Heart right ventricle (tissue), 16 donors: ENCODE data around the gene COMT. TPM values are rescaled to one million over a fixed set of nuclear protein-coding genes. Genes with fewer than 3 reads are reported as not detected.

ENCODE experiments used
- ATAC-seq, 8 donors: fragments of 200-7000 bp; cut with Tn5 transposase; one replicate each; pipeline ENCODE4 v1.9.1; 2020; ENCODE audit warnings: mild to moderate bottlenecking in 8 of 8, moderate library complexity in 8 of 8, moderate number of reproducible peaks in 1 of 8
- DNase-seq, 2 donors: peaks; one replicate each; pipeline ENCODE4 v3.0.0-alpha.2; 2020
- H3K27ac ChIP-seq, 10 donors: fragments of 200-600 bp; sonication (generic) in 2 of 10; one replicate each; pipeline versions ENCODE4 v1.5.0 to v1.8.0; 2020 to 2022; ENCODE audit warnings: mild to moderate bottlenecking in 3 of 10
- H3K27me3 ChIP-seq, 7 donors: fragments of 200-600 bp; one replicate each; pipeline ENCODE4 v1.8.0; 2021 to 2022; ENCODE audit warnings: mild to moderate bottlenecking in 2 of 7
- H3K36me3 ChIP-seq, 9 donors: fragments of 200-600 bp; sonication (generic) in 1 of 9; one replicate each; pipeline versions ENCODE4 v1.5.0 to v1.8.0; 2020 to 2022; ENCODE audit warnings: mild to moderate bottlenecking in 2 of 9
- H3K4me1 ChIP-seq, 9 donors: fragments of 200-600 bp; sonication (generic) in 1 of 9; one replicate each; pipeline versions ENCODE4 v1.5.0 to v1.8.0; 2020 to 2022; ENCODE audit warnings: mild to moderate bottlenecking in 4 of 9
- H3K4me3 ChIP-seq, 10 donors: fragments of 200-600 bp; sonication (generic) in 2 of 10; one replicate each; pipeline versions ENCODE4 v1.5.0 to v1.8.0; 2020 to 2022; ENCODE audit warnings: mild to moderate bottlenecking in 7 of 10, moderate library complexity in 2 of 10
- H3K9me3 ChIP-seq, 11 donors: fragments of 200-600 bp in 10 of 11; sonication (generic) in 2 of 11; one replicate each; pipeline versions ENCODE4 v1.5.0 to v1.8.0; 2013 to 2022; ENCODE audit warnings: mild to moderate bottlenecking in 2 of 11, control low read depth in 1 of 11, moderate library complexity in 1 of 11
- WGBS, 2 donors: extraction: QIAGEN DNeasy Blood & Tissue Kit; methylation state at CpG; one replicate each; pipeline ENCODE4 v1.1.7; 2013; ENCODE audit warnings: inconsistent platforms in 1 of 2; 5-methylcytosine and 5-hydroxymethylcytosine counted together
- intact Hi-C, 10 donors: fragments of 100-400 bp; cut with DNase I; formaldehyde crosslinking; loops; one replicate each; pipeline versions ENCODE4 v1.11.1 to v1.14.2; 2022
- polyA plus RNA-seq, 2 donors: library from polyadenylated mRNA; stranded (reverse); fragments of 200-250 nt; gene quantifications; one replicate each; pipeline ENCODE4 v1.2.3, GENCODE V29; 2013
- total RNA-seq, 10 donors: library from RNA; stranded (reverse); fragmentation: NEBNext Ultra II Directional in 3 of 10; extraction: Animal tissue kit (Norgen Biotek cat#: 25700) in 3 of 10; gene quantifications; one replicate each; pipeline versions ENCODE4 v1.2.1 to v1.2.4, GENCODE V29; 2021 to 2023
- TF ChIP-seq, protein P1 (sequence below), 9 donors: fragments of 200-600 bp; sonication (generic) in 2 of 9; IDR thresholded peaks; one replicate each; pipeline versions ENCODE4 v1.5.0 to v1.8.0; 2021 to 2022; ENCODE audit warnings: antibody characterized with exemption in 9 of 9, mild to moderate bottlenecking in 5 of 9, moderate library complexity in 1 of 9
- donor health status: Arrhythmogenic right ventricular cardiomyopathy.
- donor health status: ischemic (EF 13 %, LVEDD 7.1; RV severe dilation, severe dysfunction).
- donor health status: healthy with polysubstance abuse.
- donor health status: DM: no; HTN: yes; CAD: no.
- donor health status: DM: no; HTN: no; CAD: no.
- donor health status: ischemic (EF 25% LVEDD 6.9; RV normal size, moderate dysfunction).
- donor health status: ischemic (EF 25% LVEDD 5.7; RV mildly dilated, moderate dysfunction).
- donor health status: healthy.
- donor health status: DM: yes; HTN: yes; CAD: no.
- donor health status: Ischemic cardiomyopathy.
- donor health status: ischemic (EF 35%, LVEDD 5.7; RV mildly dilated, moderate dysfunction).
- donor health status: nonischemic (EF 11% LVEDD 7.7; RV severe dilation, severe dysfunction).
- donor health status: DM: yes; HTN: yes; CAD: no.
- donor health status: PGD.
- donor health status: ischemic (EF 29% LVEDD 5.4; RV normal size, mild dysfunction).
- donor health status: nonischemic (EF 23%, LVEDD 6.1; RV moderate dilation, normal function).

The COMT gene
- total and polyA plus RNA-seq, 12 donors: 42.9 to 273 (median 101) TPM

DNA sequence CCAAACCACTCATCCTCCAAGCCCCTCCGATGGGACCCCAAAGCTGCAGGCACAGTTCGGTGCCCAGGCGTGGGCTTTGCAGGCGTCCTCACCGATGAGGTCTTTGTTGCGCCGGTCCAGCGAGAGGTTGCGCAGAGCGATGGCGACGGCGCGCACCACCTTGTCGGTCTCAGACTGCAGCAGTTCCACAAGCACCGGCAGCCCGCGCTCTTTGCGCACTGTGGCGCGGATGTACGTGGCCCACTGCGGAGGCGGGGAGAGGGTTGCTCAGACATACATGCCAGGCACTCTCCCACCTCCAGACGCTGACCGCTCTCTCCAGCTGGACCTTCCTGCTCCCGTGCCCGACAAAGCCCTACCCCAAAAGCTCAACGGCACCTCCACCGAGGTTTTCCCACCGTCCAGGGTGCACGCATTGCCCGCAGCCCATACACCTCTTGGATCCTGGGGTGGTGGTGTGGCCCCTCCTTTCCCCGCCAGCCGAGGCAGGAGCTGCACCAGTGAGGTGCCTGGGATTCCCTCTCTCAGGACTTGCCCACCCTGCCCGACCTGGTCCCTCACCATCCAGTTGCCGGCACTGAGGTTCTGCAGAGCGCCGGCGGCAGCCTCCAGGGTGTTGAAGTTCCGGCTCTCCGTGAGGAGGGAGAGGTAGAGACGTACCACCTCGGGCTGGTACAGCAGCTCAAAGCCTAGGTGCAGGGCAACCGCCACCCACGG, 32.1 kb downstream of the COMT start:
- no peaks in the 10 kb centered on the region for H3K27me3 ChIP-seq
- H3K4me1 ChIP-seq: peaks cover 0 to 27% (median 8%) of the 10 kb centered on the region in 9 donors
- no peak overlapping the region for H3K27ac ChIP-seq
- H3K4me3 ChIP-seq: no peak overlapping the region
- intact Hi-C loops: loop anchor here in 1 of 10 donors (10.0 kb wide), 1 partner anchor 151 kb away; no protein-coding TSS in a partner anchor
- peaks cover 0 to 81% (median 39%) of the 10 kb centered on the region in 9 donors for H3K36me3 ChIP-seq
- TF ChIP-seq, protein P1, sequence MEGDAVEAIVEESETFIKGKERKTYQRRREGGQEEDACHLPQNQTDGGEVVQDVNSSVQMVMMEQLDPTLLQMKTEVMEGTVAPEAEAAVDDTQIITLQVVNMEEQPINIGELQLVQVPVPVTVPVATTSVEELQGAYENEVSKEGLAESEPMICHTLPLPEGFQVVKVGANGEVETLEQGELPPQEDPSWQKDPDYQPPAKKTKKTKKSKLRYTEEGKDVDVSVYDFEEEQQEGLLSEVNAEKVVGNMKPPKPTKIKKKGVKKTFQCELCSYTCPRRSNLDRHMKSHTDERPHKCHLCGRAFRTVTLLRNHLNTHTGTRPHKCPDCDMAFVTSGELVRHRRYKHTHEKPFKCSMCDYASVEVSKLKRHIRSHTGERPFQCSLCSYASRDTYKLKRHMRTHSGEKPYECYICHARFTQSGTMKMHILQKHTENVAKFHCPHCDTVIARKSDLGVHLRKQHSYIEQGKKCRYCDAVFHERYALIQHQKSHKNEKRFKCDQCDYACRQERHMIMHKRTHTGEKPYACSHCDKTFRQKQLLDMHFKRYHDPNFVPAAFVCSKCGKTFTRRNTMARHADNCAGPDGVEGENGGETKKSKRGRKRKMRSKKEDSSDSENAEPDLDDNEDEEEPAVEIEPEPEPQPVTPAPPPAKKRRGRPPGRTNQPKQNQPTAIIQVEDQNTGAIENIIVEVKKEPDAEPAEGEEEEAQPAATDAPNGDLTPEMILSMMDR (IDR thresholded peaks at IDR 0.05): no peak
- DNase-seq: no peak
- H3K9me3 ChIP-seq: no peaks in the 10 kb centered on the region
- 96% methylated on average over 46 of the region's 46 CpGs for WGBS, 2 donors
- ATAC-seq: no peak

DNA sequence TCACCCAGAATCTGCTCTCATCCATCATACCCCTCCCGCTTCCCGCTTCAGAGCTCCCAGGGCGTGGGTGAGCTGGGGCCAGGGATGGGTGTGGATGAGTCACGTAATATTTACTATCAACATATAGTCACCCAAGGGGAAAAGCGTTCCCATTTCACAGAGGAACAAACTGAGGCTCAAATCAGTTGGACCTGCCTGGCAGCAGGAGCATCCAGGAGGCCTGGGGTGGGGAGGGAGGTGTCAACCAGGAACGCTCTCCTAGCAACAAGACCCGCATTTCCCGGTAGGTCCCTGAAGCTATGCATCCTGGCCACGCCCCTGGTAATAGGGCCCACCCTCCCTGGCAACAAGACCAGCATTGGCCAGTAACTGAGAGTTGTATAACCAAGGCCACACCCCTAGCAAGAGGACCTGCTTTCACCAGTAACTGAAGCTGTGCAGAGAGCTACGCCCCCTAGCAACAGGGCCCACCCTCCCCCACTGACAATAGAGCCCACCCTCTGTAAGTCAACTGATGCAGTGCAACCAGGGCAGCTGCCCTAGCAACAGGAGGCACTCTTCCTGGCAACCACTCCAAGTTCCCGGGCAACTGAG, 32.8 kb downstream of the COMT start:
- Histone ChIP-seq H3K27me3 (no peaks in the 10 kb centered on the region), H3K36me3 (peaks cover 0 to 81% (median 33%) of the 10 kb centered on the region in 9 donors), H3K4me1 (peaks cover 0 to 27% (median 8%) of the 10 kb centered on the region in 9 donors), H3K4me3 (no peak overlapping the region), H3K9me3 (no peaks in the 10 kb centered on the region), H3K27ac (no peak overlapping the region)
- no peak for DNase-seq
- TF ChIP-seq, protein P1 (IDR thresholded peaks at IDR 0.05): no peak
- intact Hi-C loops: loop anchor here in 1 of 10 donors (10.0 kb wide), 1 partner anchor 150 kb away; no protein-coding TSS in a partner anchor
- 69% methylated on average over 11 of the region's 11 CpGs for WGBS, 2 donors
- ATAC-seq: peak in 1 of 8 donors; percentile 15

DNA sequence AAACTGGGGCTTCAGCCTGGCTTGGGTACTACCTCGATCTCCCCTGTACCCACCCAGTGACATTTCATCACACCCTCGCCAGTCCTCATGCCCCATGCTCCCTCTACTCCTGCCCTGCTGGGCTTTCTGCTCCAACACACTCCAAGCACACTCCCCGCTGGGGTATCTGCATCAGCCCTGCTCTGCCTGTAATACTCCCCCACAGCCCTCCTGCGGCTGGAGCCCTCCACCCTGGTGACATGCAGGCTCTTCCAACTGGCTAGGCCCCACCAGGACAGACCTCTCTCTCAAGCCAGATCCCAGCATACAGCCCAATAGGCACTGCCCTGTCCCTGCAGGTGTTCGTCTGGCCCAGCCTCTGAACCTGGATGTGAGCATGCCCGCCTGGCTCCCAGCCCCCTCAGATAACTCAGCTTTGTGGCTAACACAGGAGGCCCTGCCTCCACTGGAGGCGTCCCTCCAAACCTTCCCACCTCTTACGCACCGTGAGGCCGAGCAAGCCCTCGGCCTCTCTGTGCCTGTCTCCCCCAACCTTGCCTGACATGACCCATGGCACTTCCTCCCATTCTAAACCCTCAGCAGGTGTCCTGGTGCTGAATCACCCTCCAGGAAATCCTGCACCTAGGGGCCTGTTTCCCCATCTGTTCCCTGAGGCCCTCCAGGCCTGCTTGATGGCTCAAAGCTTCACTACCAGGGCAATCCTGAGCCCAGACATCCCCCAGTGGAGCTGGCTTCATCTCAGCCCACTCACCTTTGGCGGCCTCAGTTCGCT, 33.5 kb downstream of the COMT start:
- no peak for DNase-seq
- H3K27me3 ChIP-seq: no peaks in the 10 kb centered on the region
- H3K9me3 ChIP-seq: no peaks in the 10 kb centered on the region
- intact Hi-C loops: loop anchor here in 1 of 10 donors (10.0 kb wide), 1 partner anchor 150 kb away; no protein-coding TSS in a partner anchor
- ATAC-seq: no peak
- peaks cover 0 to 27% (median 8%) of the 10 kb centered on the region in 9 donors for H3K4me1 ChIP-seq
- H3K4me3 ChIP-seq: no peak overlapping the region
- H3K36me3 ChIP-seq: peaks cover 0 to 81% (median 31%) of the 10 kb centered on the region in 9 donors
- 71 to 75% methylated on average over 13 of the region's 13 CpGs for WGBS, 2 donors
- H3K27ac ChIP-seq: peak overlapping the region in 1 of 10 donors; percentile 22
- TF ChIP-seq, protein P1 (IDR thresholded peaks at IDR 0.05): no peak

DNA sequence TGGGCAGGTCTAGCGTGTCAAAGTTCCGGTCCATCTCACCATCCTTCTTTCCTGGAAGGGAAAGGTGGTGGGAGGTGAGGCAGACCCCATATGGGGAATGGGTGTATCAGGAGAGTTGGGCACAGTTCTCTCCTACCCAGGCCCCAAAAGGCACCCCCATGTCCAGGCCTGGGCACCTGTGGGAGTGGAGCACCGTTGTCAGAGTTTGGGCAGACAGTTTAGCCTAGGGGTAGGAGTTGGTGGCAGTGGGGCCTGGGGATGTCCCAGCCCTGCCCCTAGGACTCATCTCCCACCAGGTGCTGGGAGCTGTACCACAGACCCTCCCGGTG, 34.1 kb downstream of the COMT start:
- Histone ChIP-seq H3K27me3 (no peaks in the 10 kb centered on the region), H3K4me3 (no peak overlapping the region), H3K36me3 (peaks cover 0 to 84% (median 31%) of the 10 kb centered on the region in 9 donors), H3K9me3 (no peaks in the 10 kb centered on the region), H3K27ac (no peak overlapping the region), H3K4me1 (peaks cover 0 to 24% (median 6%) of the 10 kb centered on the region in 9 donors)
- intact Hi-C loops: loop anchor here in 1 of 10 donors (10.0 kb wide), 1 partner anchor 149 kb away; no protein-coding TSS in a partner anchor
- no peak for ATAC-seq
- no peak for DNase-seq
- TF ChIP-seq, protein P1 (IDR thresholded peaks at IDR 0.05): no peak
- 88 to 92% methylated on average over 4 of the region's 4 CpGs for WGBS, 2 donors
